IPS-NIHi11 (cell line): ENCODE measurements around the gene PRDX4.
"Not testable (repeated sequence)": the region's sequence is repeated elsewhere in the genome, so short reads cannot be mapped to it uniquely, and the experiment has no call there.

Source experiments
- DNase-seq: peaks from one replicate; pipeline ENCODE4 v3.0.0; 2012; ENCODE audit warnings: mixed read lengths, low spot score

Gene PRDX4

DNA sequence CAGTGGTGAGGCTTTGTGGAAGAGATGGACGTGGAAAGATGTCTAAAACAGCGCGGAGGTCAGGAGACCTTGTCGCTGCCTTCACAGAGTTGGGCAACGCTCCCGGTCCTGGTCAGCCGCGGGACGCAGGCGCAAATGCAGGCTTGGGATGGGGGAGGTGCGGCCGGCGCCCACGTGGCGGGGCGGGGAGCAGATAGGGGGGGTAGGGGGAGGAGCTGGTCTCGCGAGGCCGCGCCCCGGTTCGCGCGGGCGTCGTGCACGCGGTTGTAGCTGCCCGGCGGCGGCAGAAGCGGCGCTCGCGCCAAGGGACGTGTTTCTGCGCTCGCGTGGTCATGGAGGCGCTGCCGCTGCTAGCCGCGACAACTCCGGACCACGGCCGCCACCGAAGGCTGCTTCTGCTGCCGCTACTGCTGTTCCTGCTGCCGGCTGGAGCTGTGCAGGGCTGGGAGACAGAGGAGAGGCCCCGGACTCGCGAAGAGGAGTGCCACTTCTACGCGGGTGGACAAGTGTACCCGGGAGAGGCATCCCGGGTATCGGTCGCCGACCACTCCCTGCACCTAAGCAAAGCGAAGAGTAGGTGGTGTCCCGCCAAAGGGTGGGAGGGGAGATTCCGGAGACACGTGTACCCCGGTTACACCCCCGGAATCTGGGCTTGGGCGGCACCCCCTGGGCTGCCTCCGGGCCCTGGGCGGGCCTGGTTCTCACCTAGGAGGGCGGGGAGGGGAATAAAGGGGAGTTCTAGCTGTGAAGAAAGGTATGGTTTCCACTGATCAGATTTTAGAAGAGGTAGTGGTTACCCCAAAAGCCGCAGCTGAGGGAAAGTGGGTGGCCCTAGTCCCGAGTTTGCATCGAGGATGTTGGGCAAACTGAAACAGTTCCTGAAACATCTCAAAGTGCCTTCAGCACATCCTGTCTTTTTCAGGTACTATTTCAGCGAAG is at the start of gene PRDX4:
Gene PRDX4 (plus strand): TSS at position 255 of the 939 bp plus-strand sequence. CDS start 78 bp downstream, at position 333.
- DNase-seq = peak; percentile 81

DNA sequence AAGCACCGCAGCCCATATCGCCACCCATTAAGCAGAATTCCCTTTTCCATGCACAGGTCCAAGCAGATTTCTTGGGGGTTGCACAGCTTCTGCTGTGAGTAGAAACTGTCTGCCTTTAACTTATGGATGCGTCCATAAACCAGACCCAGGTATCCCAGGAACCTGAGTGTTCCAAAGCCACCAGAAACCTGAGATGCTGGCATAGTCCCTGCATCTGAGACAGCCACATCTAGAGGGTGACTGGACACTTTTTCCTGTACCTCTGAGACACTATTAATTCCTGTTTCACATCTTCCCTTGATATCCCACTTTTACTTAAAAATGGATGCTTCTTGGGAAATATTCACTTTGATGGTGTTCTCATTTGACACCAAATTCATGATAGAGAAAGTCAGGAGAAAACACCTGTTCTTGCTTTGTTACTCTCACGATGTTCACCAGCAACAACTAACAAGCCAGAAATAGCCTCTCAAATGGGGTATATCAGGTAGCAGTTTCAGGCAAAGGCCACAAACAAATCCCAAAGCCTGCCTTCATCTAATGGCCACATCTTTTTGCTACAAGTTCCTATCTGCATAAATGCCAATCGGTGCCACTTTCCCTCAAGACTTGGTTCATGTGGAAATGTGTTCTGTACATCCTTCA is 45.5 kb upstream of the PRDX4 start:
- DNase-seq = no peak

DNA sequence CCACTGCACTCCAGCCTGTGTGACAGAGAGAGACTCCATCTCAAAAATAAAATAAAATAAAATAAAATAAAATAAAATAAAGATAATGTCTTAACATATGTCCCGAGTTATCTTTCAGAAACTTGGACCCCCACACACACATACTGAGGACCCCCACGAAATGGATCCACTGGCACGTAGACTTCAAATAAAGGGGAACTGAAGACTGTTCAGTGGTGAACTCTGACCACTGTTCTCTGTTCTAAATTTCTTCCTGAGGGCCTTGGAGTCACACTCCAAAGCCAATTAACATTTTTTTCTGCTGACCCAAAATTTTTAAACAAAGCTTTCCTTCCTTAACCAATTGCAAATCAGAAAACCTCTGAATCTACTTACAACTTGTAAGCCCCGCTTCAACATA is 43.5 kb upstream of the PRDX4 start:
- no peak for DNase-seq

DNA sequence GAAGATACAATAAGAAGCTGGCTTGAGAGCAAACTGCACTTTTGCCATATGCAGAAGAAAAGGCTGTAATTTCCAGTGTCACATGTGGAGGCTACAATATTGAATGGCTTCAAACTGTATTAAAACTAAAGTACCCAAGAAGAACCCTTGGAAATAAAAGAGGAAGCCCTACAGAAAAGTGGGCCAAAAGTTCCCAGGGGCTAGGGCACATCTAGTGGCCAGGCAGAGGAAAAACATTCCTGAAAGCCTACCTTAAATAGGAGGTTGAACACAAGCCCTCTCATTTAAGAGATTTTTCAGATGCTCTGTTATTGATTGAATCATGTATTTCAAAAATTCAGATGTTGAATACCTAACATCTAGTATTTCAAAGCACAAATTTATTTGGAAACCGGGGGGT is 40.6 kb upstream of the PRDX4 start:
- DNase-seq = no peak

DNA sequence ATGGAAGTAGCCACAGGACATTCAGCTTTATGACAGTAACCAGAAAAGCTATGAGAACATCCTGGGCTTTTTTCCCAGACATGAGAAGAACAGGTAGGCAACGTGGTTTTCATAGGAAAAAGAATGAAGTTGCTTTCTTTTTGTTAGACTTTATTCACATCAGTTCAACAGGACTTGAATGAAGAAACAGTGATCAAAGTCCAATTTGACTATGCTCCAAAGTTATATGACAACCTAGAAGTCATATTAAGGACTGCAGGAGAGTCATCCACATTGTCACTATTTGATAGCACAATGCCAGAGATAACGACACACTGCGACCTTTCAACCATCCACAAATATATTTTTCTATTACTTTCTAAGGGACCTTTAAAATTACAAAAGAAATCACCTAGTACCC is 39.2 kb upstream of the PRDX4 start:
- no peak for DNase-seq

DNA sequence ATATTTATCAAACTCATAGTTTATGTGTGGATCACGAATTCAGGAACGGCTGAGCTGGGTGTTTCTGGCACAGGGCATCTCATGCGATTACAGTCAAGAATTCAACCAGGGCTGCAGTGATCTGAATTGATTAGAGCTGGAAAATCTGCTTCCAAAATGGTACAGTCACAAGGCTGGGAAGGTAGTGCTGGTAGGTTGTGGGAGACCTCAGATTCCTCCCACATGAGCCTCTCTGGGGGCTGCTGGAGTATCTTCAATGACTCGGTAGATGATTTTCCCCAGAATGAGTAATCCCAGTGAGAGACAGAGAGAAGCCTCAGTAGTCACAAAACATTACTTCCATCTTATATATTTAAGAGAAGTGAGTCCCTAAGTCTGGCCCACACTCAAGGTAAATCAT is 36.2 kb upstream of the PRDX4 start:
- DNase-seq = no peak

DNA sequence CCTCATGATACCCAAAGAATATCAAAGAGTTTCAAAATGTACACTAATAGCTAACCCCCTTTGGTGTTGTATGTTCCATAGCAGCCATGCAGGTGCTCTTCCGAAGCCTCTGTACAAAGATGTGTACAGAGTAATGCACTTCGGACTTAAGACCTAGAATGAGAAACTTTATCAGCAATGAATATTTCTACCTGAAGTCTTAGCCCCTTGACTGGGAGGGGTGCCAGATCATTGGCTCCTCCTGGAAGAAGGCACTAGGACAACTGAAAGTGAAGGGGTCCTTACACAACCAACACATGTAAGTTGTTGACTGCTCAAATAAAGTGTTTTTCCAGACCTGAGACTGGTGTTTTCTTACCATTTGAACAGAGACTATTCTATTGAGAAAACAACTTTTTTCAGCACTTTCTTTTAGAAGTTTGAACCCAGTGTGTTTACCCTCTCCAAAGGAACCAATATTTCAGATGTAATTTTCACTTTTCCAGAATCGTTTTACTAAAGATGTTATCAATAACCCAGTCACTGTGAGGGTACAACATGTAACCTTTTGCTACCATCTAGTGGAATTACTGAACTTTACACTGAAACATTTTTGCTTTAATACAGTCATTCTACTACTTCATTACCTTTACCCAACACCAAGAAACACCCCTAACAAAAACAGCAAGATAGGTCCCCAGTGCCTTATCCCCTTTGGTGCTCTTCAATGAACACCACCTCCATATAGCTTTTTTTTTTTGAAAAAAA is 33.3 kb upstream of the PRDX4 start:
- DNase-seq = no peak

DNA sequence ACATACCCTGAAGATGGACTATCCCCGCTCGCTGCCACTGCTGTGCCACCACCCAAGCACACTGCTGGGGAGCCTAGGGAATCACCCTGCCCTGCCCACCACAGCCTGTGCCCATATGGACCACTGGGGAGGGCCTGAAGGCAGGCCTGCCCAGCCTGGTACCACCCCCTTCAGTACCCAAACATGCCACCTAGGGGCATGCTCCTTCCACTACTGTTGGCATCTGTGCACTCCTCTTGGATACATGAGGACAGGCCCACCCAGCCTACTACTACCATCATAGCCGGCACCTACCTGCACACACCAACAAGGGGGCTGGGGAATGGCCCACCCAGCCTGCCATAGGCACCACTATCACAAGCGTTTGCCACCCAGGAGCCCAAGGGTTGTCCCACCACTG is 30.1 kb upstream of the PRDX4 start:
- DNase-seq = no peak

DNA sequence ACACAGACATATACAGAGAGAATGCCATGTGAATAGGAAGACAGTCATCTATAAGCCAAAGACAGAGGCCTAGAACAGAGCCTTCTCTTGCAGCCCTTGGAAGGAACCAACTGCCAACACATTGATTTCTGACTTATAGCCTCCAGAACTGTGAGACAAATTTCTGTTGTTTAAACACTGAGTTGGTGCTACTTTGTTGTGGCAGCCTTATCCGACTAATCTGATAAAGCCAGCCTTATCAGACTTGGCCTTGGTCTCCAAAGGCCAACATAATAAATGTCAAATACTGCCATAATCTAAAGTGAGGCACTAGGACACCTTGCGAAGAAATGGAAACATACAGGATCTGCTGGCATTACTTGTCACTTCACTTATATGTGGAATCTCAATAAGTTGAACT is 24.3 kb upstream of the PRDX4 start:
- no peak for DNase-seq

DNA sequence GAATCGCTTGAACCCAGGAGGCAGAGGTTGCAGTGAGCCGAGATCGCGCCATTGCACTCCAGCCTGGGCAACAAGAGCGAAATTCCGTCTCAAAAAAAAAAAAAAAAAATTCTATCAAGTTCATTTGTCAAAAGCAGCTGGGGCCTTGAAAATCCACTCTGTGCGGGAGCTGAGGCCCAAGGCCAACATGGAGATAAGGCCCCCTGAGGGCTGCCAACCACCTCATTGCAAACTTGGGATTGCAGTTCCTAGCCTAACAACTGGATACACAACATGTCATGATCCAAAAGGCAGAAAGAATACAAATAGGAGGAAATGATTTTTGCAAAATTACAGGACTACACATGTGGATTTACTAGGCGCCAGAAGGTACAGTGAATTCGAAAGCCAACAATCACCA is 22.5 kb upstream of the PRDX4 start:
- DNase-seq = no peak

DNA sequence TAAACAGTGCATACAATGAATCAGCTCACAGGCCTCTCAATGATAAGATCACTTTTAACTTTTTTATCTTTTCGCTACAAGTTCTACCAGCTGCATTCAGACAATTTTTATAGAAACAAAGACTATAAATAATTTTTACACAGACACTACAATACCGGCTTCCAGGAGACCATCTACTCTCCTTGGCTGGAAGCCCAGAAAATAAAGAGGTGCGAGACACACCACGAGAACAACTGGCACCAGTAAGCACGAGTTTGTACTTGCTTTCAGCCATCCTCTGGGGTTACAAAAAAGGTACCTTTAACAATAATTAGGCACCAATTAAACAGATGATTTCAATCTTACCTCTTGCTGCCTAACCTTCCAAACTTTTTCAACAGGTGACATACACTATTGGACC is 11.2 kb upstream of the PRDX4 start:
- no peak for DNase-seq

DNA sequence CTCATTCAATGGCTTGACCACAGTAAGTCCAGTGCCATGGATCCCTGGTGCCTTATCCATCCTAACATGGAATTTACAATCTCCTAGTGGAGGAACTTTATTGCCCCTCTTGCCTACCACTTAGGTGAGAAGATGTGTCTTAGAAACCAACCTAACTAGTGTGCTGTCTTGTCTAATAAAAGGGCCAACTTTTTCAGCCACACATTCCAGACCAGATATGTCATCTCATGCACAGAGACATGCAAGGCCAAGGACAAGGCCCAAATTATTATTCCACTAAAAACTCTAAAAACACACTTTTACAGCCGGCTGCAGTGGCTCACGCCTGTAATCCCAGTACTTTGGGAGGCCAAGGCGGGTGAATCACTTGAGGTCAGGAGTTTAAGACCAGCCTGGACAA is 10.6 kb upstream of the PRDX4 start:
- DNase-seq = no peak

DNA sequence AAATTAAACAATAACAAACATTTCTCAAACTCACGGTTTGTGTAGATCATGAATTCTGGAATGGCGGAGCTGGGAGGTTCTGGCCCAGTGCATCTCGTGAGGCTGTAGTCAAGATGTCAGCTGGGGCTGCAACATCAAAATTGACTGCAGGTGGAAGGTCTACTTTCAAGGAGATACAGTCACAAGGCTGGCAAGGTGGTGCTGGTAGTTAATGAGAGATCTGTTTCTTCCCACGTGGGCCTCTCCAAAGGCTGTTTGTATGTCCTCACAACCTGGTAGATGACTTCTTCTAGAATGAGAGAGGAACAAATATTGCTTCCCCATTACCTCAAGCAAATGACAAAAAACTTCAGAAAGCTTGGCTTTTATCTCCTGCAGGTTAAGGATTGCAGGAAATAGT is 8.0 kb upstream of the PRDX4 start:
- DNase-seq = no peak

DNA sequence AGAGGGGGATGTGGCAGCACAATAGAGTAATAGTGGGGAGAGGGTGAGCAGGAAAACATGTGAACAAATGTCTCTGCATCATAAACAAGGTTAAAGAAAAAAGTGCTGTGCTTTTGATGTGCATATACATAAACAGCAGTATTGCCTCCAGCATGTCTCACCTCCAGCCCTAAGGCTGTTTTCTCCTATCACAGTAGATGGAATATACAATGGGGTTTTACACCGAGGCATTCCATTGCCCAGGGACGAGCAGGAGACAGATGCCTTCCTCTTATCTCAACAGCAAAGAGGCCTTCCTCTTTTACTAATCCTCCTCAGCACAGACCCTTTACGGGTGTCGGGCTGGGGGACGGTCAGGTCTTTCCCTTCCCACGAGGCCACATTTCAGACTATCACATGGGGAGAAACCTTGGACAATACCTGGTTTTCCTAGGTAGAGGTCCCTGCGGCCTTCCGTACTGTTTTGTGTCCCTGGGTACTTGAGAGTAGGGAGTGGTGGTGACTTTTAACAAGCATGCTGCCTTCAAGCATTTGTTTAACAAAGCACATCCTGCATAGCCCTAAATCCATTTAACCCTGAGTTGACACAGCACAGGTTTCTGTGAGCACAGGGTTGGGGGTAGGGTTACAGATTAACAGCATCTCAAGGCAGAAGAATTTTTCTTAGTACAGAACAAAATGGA is 7.1 kb upstream of the PRDX4 start:
- DNase-seq = not testable (repeated sequence)

DNA sequence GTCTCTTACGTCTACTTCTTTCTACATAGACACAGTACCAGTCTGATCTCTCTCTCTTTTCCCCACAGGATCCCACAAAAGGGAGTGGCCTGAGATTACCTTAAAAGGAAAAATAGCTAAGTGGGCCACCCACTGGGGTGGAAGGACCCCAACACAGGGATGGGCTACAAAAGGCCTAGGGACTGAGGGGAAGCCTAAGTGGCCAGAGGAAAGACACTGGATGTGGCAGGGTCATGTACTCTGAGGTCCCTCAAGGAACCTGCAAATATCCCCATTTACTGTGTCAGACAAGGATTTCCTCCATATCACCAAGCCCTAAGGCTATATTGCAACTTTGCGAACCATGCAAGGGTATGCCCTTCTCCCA is 6.5 kb upstream of the PRDX4 start:
- DNase-seq = no peak

DNA sequence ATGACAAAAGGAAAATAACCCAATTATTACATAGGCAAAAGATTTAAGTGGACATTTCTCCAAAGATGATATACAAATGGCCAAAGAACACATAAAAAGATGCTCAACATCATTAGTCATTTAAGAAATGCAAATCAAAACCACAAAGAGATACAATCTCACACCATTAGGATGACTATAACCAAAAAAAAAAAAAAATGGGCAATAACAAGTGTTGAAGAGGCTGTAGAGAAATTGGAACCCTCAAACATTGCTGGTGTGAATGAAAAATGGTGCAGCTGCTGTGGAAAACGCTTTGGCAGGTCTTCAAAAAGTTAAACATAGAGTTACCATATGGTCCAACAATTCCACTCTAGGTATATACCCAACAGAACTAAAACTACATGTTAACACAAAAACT is 5.6 kb upstream of the PRDX4 start:
- no peak for DNase-seq

DNA sequence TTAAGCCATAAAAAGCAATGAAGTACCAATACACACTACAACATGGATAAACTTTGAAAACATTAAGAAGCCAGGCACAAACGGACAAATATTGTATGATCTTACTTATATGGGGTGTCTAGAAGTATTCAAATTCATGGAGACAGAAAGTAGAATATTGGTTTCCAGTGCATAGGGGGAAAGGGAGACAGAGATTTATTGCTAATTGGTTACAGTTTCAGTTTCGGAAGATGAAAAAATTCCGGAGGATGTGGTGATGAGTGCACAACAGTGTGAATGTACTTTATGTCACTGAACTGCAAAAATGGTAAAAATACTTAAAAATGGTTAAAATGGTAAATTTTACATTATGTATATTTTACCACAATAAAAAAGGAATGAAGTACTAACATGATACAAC is 5.1 kb upstream of the PRDX4 start:
- DNase-seq = no peak

DNA sequence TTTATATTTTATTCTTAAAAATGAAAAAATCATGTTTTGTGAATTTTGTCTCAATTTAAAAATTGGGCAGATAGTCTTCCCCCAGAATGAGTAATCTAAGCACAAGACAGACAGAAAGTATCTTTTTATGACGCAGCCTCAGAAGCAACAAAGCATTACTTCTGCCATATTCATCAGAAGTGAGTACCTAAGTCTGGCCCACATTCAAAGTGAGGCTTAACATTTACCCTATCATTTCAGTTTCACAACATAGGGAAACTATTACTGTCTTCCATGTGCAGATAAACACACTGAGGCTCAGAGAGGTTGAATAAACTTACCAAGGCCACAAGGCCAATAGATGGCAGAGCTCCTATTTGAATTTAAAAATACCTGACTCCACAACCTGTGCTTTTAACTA is 4.4 kb upstream of the PRDX4 start:
- no peak for DNase-seq

DNA sequence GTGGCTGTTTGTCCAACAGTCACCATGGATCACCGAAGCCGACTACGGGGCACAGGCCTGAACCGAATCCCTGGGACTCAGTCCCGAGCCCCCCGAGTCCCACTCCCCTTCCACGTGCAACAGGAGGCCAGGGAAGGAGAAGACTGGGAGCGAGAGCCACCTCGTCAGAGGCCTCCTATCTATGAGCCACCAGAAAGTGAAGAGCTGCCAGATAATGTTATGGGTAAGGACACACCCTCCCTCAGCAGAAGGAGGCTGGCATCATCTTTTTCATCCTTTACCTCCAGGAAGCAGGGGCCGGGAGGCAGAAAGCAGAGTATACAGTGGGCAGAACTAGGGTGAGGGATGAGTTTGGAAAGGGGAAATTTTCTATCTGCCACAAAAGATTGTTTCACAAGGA is 2.8 kb upstream of the PRDX4 start:
- DNase-seq = no peak

DNA sequence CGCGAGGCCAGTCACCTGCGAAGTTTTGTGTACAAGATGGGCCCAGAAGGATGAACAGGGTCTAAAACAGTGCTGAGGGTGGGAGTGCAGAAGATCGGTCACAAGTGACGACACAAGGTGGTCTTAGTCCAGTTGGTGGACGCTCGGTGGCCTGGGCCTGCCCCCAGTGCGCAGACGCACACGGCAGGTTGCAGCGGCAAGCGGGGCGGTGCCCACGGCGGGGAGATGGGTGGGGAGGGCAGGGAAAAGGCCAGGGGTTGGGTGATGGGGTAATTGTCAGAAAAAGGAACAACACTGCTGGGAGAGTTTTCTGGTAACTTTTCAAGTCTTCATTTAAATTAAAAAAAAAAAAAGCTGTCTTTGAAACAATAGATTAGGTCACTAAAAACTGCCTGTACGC is 1.0 kb upstream of the PRDX4 start:
- DNase-seq = no peak

DNA sequence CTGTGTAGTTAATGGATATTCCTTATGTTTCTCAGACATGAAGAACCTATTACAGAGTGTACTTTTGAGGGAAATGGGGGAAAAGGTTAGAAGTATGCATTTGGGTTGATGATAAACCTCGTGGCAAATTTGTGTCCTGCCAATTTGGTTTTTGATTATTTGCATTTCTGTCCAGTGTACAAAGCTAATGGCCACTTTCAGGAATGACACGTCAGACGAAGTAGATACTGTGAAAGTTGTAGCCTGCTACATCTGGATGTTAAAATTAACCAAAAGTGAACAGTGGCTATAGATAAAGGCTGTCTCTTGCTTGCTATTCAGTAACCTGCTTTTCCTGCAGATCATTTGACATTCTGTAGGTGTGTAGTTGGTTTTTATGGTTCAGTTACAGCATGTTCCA is 1.0 kb downstream of the PRDX4 start:
- no peak for DNase-seq

DNA sequence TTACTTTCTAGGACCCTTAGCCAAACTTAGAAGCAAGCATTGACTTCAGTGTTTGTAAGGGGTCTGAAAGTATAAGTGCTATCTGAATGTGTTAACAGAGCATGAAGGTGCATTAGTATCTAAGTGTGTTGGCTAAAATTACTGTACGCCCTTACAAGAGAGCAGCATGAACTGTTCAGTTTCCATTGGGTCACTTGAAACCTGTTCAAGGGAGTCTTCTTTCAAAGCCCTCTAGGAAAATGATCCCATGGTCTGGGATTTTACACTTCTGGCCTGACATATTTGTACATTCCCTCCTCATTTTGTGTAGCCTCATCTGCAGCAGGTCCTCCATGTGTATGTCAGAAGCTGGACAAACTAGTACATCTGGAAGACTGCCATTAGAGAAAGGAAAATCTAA is 3.2 kb downstream of the PRDX4 start:
- DNase-seq = no peak
